Activated CD4-positive, alpha-beta T cell treated with anti-CD3 and anti-CD28 coated beads for 1 hour (primary cell): Measurements from ENCODE around the gene SPATA33.
"Not testable (repeated sequence)": the region's sequence is repeated elsewhere in the genome, so short reads cannot be mapped to it uniquely, and the experiment has no call there.

Experiments
- DNase-seq: peaks from one replicate; pipeline ENCODE4 v3.0.0-alpha.2; 2020

The SPATA33 gene

GRCh38 chr16:89667000-89667399 lies 9.4 kb downstream of the SPATA33 start:
- DNase-seq, result not testable (repeated sequence)

DNA sequence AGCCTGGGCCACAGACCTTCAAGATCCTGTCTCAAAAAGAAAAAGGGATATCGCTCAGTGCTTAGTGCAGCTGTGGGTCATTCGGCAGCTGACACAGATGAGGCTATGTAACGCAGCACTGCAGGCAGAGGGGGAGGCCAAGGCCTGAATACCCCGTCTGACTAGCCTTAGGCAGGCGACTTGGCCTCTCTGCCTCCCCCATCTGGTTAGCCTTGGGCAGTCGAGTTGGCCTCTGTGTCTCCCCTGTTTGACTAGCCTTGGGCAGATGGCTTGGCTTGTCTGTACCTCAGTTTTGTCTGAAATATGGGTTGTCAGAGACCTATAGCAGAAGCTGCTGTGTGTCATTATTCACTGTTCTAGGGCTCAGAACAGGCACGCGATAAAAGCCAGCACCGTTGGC lies 10.0 kb downstream of the SPATA33 start:
- no peak for DNase-seq

DNA sequence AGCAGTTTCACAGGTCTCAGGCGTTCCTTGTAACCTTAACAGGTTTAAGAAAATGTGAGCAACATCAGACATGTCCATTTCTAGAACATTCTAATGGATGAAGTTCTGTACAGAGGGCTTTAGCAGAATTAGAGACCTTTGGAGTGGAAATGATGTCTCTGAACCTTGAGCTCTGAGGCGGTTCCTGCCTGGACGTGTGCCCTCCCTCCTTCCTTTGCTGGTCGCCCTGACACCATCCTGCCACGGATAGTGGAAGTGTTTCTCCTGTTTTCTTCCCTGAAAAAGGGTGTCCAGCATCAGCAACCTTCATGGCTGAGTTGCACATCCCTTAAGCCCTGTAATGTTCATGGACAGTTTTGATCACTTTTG lies 11.1 kb downstream of the SPATA33 start:
- no peak for DNase-seq

DNA sequence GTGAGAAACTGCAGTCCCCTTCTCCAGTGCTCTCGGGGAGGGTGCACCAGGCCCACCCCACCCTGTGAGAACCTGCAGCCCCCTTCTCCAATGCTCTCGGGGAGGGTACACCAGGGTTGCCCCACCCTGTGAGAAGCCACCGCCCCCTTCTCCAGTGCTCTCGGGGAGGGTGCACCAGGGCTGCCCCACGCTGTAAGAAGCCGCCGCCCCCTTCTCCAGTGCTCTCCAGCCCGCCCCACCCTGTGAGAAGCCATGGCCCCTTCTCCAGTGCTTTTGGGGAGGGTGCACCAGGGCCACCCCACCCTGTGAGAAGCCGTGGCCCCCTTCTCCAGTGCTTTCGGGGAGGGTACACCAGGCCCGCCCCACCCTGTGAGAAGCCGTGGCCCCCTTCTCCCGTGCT lies 12.1 kb downstream of the SPATA33 start:
- DNase-seq, result no peak

DNA sequence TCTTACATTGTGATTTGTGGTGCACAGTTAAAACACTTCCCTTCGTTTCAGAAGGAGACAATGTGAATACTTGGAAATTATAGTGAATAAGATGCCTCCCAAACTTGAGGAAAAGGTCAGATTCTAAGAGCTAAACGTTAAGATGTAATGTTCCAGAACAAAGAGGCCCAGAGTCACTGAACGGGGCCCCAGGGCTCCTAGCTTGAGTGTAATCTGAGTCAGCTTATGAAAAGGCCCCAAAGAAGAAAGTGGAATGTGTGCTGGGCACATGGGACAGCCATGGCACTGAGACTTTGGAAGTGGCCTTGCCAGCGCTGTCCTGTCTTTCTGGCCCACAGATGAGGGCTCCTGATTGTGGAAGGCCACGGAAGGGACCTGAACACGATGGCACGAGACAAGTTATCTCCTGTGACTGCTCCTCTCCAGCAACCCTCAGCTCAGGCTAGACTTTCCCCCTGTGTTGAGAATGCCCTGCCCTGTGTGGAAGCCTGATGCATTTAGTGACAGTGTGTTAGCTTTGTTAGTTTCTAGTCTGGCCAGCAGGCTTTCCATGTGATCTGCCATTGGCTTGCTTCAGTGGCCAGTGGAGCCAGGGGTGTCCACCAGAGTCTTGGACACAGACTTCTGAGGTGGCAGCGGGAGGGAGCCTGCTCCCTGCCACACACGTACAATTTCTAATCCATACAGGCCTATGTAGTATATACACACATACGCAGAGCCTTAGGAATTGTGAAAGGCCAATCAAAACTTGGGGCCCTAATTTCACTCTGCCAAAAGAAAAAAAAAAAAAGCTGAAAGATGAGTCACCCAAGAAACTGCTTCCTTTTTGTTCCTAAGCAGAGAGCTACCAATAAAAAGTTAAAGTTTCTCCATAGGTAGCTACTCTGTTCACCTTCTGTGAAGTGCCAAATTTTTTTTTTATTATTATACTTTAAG lies 13.1 kb downstream of the SPATA33 start:
- DNase-seq, result no peak

- DNase-seq, result not testable (repeated sequence)
Observed at GRCh38 chr16:89671565-89671964, 13.9 kb downstream of the SPATA33 start.

DNA sequence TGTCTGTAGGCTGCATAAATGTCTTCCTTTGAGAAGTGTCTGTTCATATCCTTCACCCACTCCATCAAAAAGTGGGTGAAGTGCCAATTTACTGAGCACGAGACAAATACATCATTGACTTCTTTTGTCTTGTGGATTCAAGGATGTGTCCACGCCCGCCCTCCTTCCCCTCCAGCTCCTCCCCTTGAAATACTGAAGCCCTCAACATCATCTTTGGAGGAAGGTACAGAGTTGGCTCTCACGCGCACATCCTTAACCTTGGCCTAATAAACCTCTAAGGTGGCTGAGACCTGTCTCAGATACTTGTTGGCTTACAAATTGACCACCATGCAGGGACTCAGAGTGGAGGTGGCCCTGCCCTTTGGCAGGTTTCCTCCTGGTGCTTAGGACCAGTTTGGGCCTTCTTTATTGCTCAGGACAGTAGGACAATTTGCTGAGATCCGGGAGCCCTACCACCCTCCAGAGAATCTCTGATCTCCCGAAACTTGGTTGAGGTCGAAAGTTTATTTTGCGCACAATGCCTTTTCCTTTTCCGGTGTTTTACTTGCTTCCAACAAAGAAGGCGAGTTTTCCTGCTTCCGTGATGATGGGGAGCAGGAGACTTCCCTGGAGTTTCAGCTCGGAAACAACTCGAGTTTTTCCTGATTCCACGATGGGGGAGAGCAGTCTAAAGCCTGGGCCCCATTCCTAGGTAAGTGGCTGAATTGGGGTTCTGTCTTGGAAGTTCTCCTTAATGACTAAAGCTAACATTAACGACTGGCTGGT lies 14.7 kb downstream of the SPATA33 start:
- DNase-seq, result no peak

GRCh38 chr16:89678258-89678657 lies 20.6 kb downstream of the SPATA33 start:
- DNase-seq, result no peak

DNA sequence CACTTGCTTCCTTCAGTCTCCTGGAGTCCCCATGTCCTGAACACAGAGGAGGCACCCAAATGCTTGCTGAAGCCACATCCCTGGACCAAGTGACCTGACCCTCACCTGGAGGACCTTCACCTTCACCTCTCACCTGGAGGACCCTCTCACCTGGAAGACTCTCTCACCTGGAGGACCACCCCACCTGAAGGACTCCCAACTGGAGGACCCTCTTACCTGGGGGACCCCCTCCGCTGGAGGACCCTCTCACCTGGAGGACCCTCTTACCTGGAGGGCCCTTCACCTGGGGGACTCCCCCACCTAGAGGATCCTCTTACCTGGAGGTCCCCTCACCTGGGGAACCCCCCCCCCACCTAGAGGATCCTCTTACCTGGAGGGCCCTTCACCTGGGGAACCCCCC lies 28.3 kb downstream of the SPATA33 start:
- no peak for DNase-seq

GRCh38 chr16:89686520-89687091 lies 29.0 kb downstream of the SPATA33 start, which contains the start of gene CDK10:
Gene CDK10 (plus strand): TSS chr16:89686689. CDS start chr16:89686711, 22 bp downstream.
- DNase-seq, result peak; percentile 87

GRCh38 chr16:89687092-89687940 lies 29.7 kb downstream of the SPATA33 start:
- DNase-seq, result no peak

DNA sequence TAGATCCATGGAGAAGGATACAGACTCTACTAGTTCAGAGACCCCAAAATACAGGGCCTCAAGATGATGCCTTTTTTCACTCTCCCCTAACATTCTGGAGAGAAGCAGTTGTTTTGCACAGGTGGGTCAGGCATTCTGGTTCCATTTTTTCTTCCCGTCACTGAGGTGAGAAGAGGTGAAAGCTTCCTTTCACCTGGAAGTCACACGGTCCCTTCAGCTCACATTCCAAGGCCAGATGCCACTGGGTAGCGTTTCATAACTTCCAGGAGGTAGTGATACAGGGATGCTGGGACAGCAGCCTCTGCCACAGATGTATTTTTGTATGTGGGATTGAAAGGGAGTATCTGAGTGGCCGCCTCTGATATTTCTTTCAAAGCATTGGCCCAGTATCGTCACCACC lies 30.8 kb downstream of the SPATA33 start:
- DNase-seq, result no peak

DNA sequence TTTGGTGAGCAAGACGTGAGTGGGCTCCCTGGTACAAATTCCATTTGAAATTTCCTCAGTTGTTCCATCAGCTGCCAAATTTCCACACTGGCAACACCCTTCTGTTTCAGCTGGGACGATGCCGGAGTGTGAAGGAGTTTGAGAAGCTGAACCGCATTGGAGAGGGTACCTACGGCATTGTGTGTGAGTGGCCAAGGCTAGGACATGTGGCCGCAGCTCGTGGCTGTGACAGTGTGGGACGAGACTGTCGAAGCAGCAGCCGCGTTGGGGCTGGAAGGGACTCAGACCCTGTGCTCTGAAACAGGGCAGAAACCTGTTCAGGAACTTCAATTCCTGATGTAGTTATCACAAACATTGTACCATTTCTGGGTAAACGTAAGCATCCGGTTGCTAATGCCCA lies 31.5 kb downstream of the SPATA33 start:
- no peak for DNase-seq

DNA sequence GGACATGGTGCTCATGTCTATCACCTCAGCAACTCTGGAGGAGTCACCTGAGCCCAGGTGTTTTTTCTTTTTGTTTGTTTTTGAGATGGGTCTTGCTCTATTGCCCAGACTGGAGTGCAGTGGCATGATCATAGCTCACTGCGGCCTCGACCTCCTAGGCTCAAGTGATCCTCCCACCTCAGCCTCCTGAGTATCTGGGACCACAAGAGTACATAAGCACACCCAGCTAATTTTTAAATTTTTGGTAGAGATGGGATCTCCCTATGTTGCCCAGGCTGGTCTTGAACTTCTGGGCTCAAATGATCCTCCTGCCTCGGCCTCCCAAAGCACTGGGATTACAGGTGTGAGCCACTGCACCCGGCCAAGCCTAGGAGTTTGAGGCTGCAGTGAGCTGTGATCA lies 32.0 kb downstream of the SPATA33 start:
- not testable (repeated sequence) for DNase-seq

GRCh38 chr16:89690392-89690901 lies 32.8 kb downstream of the SPATA33 start:
- DNase-seq, result no peak

GRCh38 chr16:89691231-89691985 lies 33.8 kb downstream of the SPATA33 start:
- DNase-seq, result no peak

DNA sequence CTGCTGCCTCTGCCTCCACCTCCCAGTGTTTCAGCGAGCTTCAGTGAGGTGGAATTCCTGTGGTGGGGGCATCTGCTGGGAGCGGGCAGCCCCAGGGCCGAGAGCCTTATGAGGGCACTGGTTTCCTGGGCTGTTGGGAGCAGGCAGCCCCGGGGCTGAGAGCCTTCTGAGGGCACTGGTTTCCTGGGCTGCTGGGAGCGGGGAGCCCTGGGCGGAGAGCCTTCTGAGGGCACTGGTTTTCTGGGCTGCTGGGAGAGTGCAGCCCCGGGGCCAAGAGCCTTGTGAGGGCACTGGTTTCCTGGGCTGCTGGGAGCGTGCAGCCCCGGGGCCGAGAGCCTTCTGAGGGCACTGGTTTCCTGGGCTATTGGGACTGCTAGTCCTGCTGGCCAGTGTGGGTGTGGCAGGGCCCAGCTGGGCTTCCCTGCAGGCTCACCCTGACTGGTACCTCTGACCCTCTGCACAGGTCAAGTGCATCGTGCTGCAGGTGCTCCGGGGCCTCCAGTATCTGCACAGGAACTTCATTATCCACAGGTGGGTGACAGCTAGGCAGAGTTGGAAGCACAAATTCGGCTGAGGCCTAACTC lies 34.4 kb downstream of the SPATA33 start:
- DNase-seq, result no peak

DNA sequence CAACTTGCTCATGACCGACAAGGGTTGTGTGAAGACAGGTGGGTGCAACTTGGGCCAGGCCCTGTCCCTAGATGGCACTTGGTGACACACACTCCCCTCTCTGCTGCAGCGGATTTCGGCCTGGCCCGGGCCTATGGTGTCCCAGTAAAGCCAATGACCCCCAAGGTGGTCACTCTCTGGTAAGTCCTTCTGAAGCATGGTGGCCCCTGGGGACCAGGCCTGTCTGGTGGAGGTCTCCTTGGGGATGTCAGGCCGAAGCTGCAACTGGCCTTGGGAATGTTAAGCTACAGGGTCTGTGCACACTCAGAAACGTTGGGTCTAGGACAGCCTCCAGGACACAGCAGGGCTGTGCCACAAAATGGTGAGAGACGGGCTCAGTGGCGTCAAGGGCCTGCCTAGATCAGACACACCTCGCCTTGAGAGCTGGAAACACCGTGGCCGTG lies 35.7 kb downstream of the SPATA33 start:
- no peak for DNase-seq

DNA sequence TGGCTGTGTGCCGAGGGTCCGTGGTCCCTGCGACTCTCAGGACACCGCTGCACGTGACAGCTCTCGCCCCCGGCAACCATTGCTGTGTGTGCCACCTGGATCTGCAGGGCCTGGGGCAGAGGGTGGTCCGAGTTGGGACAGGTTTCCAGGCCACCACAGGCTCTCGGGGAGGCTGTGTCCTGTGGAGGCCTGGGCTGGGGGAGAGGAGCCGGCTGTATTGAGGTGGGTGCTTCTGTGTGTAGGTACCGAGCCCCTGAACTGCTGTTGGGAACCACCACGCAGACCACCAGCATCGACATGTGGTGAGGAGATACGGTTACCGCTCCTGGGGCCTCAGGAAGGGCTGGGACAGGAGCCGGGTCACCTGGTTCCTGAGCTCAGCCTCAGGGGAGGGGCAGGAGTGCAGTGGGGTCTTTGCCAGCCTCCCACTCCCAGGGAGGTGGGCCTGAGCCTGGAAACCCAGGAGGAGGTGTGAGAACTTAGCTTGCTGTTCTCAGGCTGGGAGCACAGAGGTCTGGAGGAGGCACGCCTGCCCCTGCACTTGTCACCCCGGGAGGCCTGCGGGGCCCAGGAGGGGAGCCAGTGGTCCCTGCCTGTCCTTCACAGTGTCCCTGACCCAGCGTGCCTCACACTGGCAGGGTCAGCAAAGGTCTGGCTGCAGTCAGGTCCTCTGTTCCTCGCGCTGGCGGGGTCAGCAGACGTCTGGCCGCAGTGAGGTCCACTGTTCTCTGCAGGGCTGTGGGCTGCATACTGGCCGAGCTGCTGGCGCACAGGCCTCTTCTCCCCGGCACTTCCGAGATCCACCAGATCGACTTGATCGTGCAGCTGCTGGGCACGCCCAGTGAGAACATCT lies 36.5 kb downstream of the SPATA33 start:
- no peak for DNase-seq

- not testable (repeated sequence) for DNase-seq
Observed at GRCh38 chr16:89694784-89695085, 37.1 kb downstream of the SPATA33 start.
